CD4-positive, alpha-beta memory T cell (primary cell): Measurements from ENCODE around the gene CENATAC. TPM values are rescaled to one million over a fixed set of nuclear protein-coding genes. Genes with fewer than 3 reads are reported as not detected.
"Not testable (repeated sequence)": the region's sequence is repeated elsewhere in the genome, so short reads cannot be mapped to it uniquely, and the experiment has no call there.

ENCODE experiments used
- CTCF ChIA-PET: fragments of 350-600 bp; sonication (Branson Sonifier 250); formaldehyde crosslinking; loops from one replicate; lab custom pipeline; 2021; ENCODE audit warnings: inconsistent platforms; ENCODE audit not compliant: partially characterized antibody; lab: Charles Lee
- POLR2A ChIA-PET: fragments of 350-600 bp; sonication (Branson Sonifier 250); formaldehyde crosslinking; loops from one replicate; lab custom pipeline; 2021; ENCODE audit not compliant: partially characterized antibody; lab: Charles Lee
- DNase-seq, 5 donors: peaks; one replicate each; pipeline versions ENCODE4 v3.0.0 to v3.0.0-alpha.2; 2020 to 2022; ENCODE audit warnings: mixed read lengths in 1 of 5
- H3K27ac ChIP-seq: one replicate; pipeline ENCODE4 v1.7.0; 2013; ENCODE audit warnings: low read depth, low read length
- H3K27me3 ChIP-seq: 2 replicates; pipeline ENCODE4 v1.7.0; 2013; ENCODE audit warnings: mild to moderate bottlenecking, low read length, moderate library complexity; ENCODE audit not compliant: insufficient read depth
- H3K36me3 ChIP-seq: 2 replicates; pipeline ENCODE4 v1.7.0; 2013; ENCODE audit warnings: mild to moderate bottlenecking, low read length, moderate library complexity; ENCODE audit not compliant: insufficient read depth
- H3K4me1 ChIP-seq: 2 replicates; pipeline ENCODE4 v1.7.0; 2013; ENCODE audit warnings: mild to moderate bottlenecking, low read length, moderate library complexity; ENCODE audit not compliant: insufficient read depth
- H3K4me3 ChIP-seq, 2 donors: one replicate each; pipeline ENCODE4 v1.7.0; 2013; ENCODE audit warnings: low read length in 2 of 2, mild to moderate bottlenecking in 1 of 2
- H3K9me3 ChIP-seq, 2 donors: one replicate each; pipeline ENCODE4 v1.7.0; 2013; ENCODE audit warnings: low read length in 2 of 2, control low read depth in 1 of 2; ENCODE audit not compliant: control insufficient read depth in 1 of 2
- H3K27ac Mint-ChIP-seq, 7 donors: one replicate each; pipeline ENCODE4 v1.8.0; 2020 to 2021; ENCODE audit warnings: mixed read lengths in 7 of 7, mild to moderate bottlenecking in 6 of 7, inconsistent platforms in 3 of 7, moderate library complexity in 3 of 7
- H3K27me3 Mint-ChIP-seq, 2 donors: one replicate each; pipeline ENCODE4 v1.8.0; 2020 to 2021; ENCODE audit warnings: mixed read lengths in 2 of 2
- H3K36me3 Mint-ChIP-seq, 2 donors: one replicate each; pipeline ENCODE4 v1.8.0; 2020 to 2021; ENCODE audit warnings: mixed read lengths in 2 of 2, inconsistent platforms in 1 of 2, mild to moderate bottlenecking in 1 of 2
- H3K4me1 Mint-ChIP-seq, 4 donors: one replicate each; pipeline ENCODE4 v1.8.0; 2020 to 2021; ENCODE audit warnings: mixed read lengths in 4 of 4, mild to moderate bottlenecking in 1 of 4
- H3K4me3 Mint-ChIP-seq, 8 donors: one replicate each; pipeline ENCODE4 v1.8.0; 2020 to 2021; ENCODE audit warnings: mixed read lengths in 8 of 8, mild to moderate bottlenecking in 7 of 8, moderate library complexity in 6 of 8, inconsistent platforms in 3 of 8
- H3K9me3 Mint-ChIP-seq, 8 donors: one replicate each; pipeline ENCODE4 v1.8.0; 2020 to 2021; ENCODE audit warnings: mixed read lengths in 8 of 8, mild to moderate bottlenecking in 5 of 8, inconsistent platforms in 3 of 8, moderate library complexity in 1 of 8
- intact Hi-C: fragments of 100-400 bp; cut with micrococcal nuclease; formaldehyde crosslinking; loops from one replicate; pipeline ENCODE4 v1.15.1; 2023
- polyA plus RNA-seq, 2 donors: library from polyadenylated mRNA; unstranded; fragments of 300-500 nt; fragmentation: Illumina TruSeq; gene quantifications; one replicate each; pipeline ENCODE4 v1.2.3, GENCODE V29; 2021
- total RNA-seq, 2 experiments: library from RNA; stranded (reverse); gene quantifications; one replicate each; pipeline ENCODE4 v1.2.3, GENCODE V29; 2021

Gene CENATAC
- total and polyA plus RNA-seq, 4 experiments from 2014 or later, result 13.3 to 114 (median 62.9) TPM

GRCh38 chr11:118973985-118974384 is 24.0 kb upstream of the CENATAC start:
- Histone ChIP-seq H3K27ac (no peak overlapping the region), H3K27me3 (no peaks in the 10 kb centered on the region), H3K9me3 (no peaks in the 10 kb centered on the region), H3K36me3 (no peaks in the 10 kb centered on the region), H3K4me3 (no peak overlapping the region), H3K4me1 (no peaks in the 10 kb centered on the region)
- H3K4me3 Mint-ChIP-seq, result no peak overlapping the region
- H3K9me3 Mint-ChIP-seq, result no peaks in the 10 kb centered on the region
- no peaks in the 10 kb centered on the region for H3K36me3 Mint-ChIP-seq
- peaks cover 0 to 1% (median 0%) of the 10 kb centered on the region in 4 donors for H3K4me1 Mint-ChIP-seq
- H3K27ac Mint-ChIP-seq, result no peak overlapping the region
- ChIA-PET CTCF (interaction anchor here (0.6 kb wide), 1 partner anchor 17 kb away, joined by 3 read pairs; no protein-coding TSS in a partner anchor), POLR2A (no interaction called here)
- intact Hi-C loops, result no loop called here
- no peak for DNase-seq
- H3K27me3 Mint-ChIP-seq, result peaks cover 18 to 19% of the 10 kb centered on the region in 2 donors

GRCh38 chr11:118975771-118976709 is 21.9 kb upstream of the CENATAC start:
- Histone ChIP-seq H3K36me3 (no peaks in the 10 kb centered on the region), H3K9me3 (no peaks in the 10 kb centered on the region), H3K27me3 (no peaks in the 10 kb centered on the region), H3K4me1 (no peaks in the 10 kb centered on the region), H3K27ac (no peak overlapping the region), H3K4me3 (no peak overlapping the region)
- Mint-ChIP-seq H3K4me1 (peaks cover 0 to 1% (median 0%) of the 10 kb centered on the region in 4 donors), H3K9me3 (no peaks in the 10 kb centered on the region), H3K4me3 (no peak overlapping the region), H3K36me3 (no peaks in the 10 kb centered on the region), H3K27me3 (peaks cover 14 to 15% of the 10 kb centered on the region in 2 donors), H3K27ac (no peak overlapping the region)
- intact Hi-C loops, result no loop called here
- POLR2A ChIA-PET, result no interaction called here
- no peak for DNase-seq
- CTCF ChIA-PET, result no interaction called here

GRCh38 chr11:118979434-118979833 is 18.5 kb upstream of the CENATAC start:
- H3K4me1 Mint-ChIP-seq, result peaks cover 0 to 1% (median 0%) of the 10 kb centered on the region in 4 donors
- no peaks in the 10 kb centered on the region for H3K27me3 ChIP-seq
- H3K27ac Mint-ChIP-seq, result peak overlapping the region in 1 of 7 donors; percentile 7
- H3K4me3 ChIP-seq, result no peak overlapping the region
- no peaks in the 10 kb centered on the region for H3K9me3 Mint-ChIP-seq
- H3K36me3 ChIP-seq, result no peaks in the 10 kb centered on the region
- H3K27ac ChIP-seq, result no peak overlapping the region
- H3K27me3 Mint-ChIP-seq, result peaks cover 7 to 8% of the 10 kb centered on the region in 2 donors
- CTCF ChIA-PET, result no interaction called here
- no peaks in the 10 kb centered on the region for H3K9me3 ChIP-seq
- DNase-seq, result no peak
- H3K4me1 ChIP-seq, result no peaks in the 10 kb centered on the region
- H3K4me3 Mint-ChIP-seq, result no peak overlapping the region
- no peaks in the 10 kb centered on the region for H3K36me3 Mint-ChIP-seq
- POLR2A ChIA-PET, result no interaction called here
- intact Hi-C loops, result no loop called here

GRCh38 chr11:118980191-118980881 is 17.6 kb upstream of the CENATAC start:
- ChIA-PET CTCF (no interaction called here), POLR2A (no interaction called here)
- Mint-ChIP-seq H3K4me3 (no peak overlapping the region), H3K27ac (no peak overlapping the region), H3K36me3 (no peaks in the 10 kb centered on the region), H3K9me3 (no peaks in the 10 kb centered on the region), H3K27me3 (peaks cover 3 to 4% of the 10 kb centered on the region in 2 donors), H3K4me1 (peaks cover 0 to 1% (median 0%) of the 10 kb centered on the region in 4 donors)
- no peak for DNase-seq
- H3K36me3 ChIP-seq, result no peaks in the 10 kb centered on the region
- H3K27ac ChIP-seq, result no peak overlapping the region
- no peaks in the 10 kb centered on the region for H3K4me1 ChIP-seq
- intact Hi-C loops, result no loop called here
- H3K4me3 ChIP-seq, result no peak overlapping the region
- H3K9me3 ChIP-seq, result no peaks in the 10 kb centered on the region
- no peaks in the 10 kb centered on the region for H3K27me3 ChIP-seq

- intact Hi-C loops, DNase-seq, H3K27ac ChIP-seq, H3K4me1 Mint-ChIP-seq, H3K9me3 Mint-ChIP-seq, H3K36me3 ChIP-seq, H3K27ac Mint-ChIP-seq, H3K27me3 Mint-ChIP-seq, H3K4me3 Mint-ChIP-seq, H3K9me3 ChIP-seq, H3K27me3 ChIP-seq, H3K4me1 ChIP-seq, H3K36me3 Mint-ChIP-seq, H3K4me3 ChIP-seq: not testable (repeated sequence)
- ChIA-PET POLR2A (interaction anchor here (1.3 kb wide), 1 partner anchor 13 kb away, joined by 3 read pairs; the partner anchor contains the start of gene CENATAC), CTCF (interaction anchor here (0.8 kb wide), 1 partner anchor 27 kb away, joined by 5 read pairs; no protein-coding TSS in a partner anchor)
These were observed 13.6 kb upstream of the CENATAC start for GRCh38 chr11:118984337-118984736.

GRCh38 chr11:118984825-118985224 is 13.1 kb upstream of the CENATAC start:
- Histone ChIP-seq H3K36me3 (no peaks in the 10 kb centered on the region), H3K4me1 (no peaks in the 10 kb centered on the region), H3K27me3 (no peaks in the 10 kb centered on the region), H3K9me3 (no peaks in the 10 kb centered on the region), H3K4me3 (no peak overlapping the region), H3K27ac (no peak overlapping the region)
- DNase-seq, result no peak
- Mint-ChIP-seq H3K27ac (no peak overlapping the region), H3K27me3 (no peaks in the 10 kb centered on the region), H3K4me3 (no peak overlapping the region), H3K9me3 (no peaks in the 10 kb centered on the region), H3K4me1 (peaks cover 0 to 2% (median under 1%) of the 10 kb centered on the region in 4 donors), H3K36me3 (no peaks in the 10 kb centered on the region)
- CTCF ChIA-PET, result no interaction called here
- POLR2A ChIA-PET, result no interaction called here
- intact Hi-C loops, result no loop called here

- H3K27ac Mint-ChIP-seq, result peak overlapping the region in 2 of 7 donors; percentile 4 to 78
- peaks cover 0 to 4% (median 2%) of the 10 kb centered on the region in 4 donors for H3K4me1 Mint-ChIP-seq
- ChIA-PET CTCF (no interaction called here), POLR2A (interaction anchor here (0.7 kb wide), 1 partner anchor 118 kb away, joined by 4 read pairs; no protein-coding TSS in a partner anchor)
- Histone ChIP-seq H3K36me3 (no peaks in the 10 kb centered on the region), H3K27ac (no peak overlapping the region), H3K4me3 (no peak overlapping the region), H3K27me3 (no peaks in the 10 kb centered on the region), H3K9me3 (no peaks in the 10 kb centered on the region), H3K4me1 (no peaks in the 10 kb centered on the region)
- no peaks in the 10 kb centered on the region for H3K27me3 Mint-ChIP-seq
- no peak overlapping the region for H3K4me3 Mint-ChIP-seq
- H3K36me3 Mint-ChIP-seq, result no peaks in the 10 kb centered on the region
- intact Hi-C loops, result no loop called here
- no peak for DNase-seq
- no peaks in the 10 kb centered on the region for H3K9me3 Mint-ChIP-seq
These were observed 9.7 kb upstream of the CENATAC start for GRCh38 chr11:118988280-118988679.
